ACHN (cell line): ENCODE results near the gene HOXA1.

Experiments used
- DNase-seq: peaks from one replicate; pipeline ENCODE4 v3.0.0-alpha.2; 2015
- in situ Hi-C: cut with HindIII; loops from 2 replicates; pipeline ENCODE4 v1.10.0; 2017; ENCODE audit warnings: low sequenced_read_pairs, low pct_ligation_motif_present, low pct_unique_long_range_greater_than_20kb

Gene HOXA1

DNA sequence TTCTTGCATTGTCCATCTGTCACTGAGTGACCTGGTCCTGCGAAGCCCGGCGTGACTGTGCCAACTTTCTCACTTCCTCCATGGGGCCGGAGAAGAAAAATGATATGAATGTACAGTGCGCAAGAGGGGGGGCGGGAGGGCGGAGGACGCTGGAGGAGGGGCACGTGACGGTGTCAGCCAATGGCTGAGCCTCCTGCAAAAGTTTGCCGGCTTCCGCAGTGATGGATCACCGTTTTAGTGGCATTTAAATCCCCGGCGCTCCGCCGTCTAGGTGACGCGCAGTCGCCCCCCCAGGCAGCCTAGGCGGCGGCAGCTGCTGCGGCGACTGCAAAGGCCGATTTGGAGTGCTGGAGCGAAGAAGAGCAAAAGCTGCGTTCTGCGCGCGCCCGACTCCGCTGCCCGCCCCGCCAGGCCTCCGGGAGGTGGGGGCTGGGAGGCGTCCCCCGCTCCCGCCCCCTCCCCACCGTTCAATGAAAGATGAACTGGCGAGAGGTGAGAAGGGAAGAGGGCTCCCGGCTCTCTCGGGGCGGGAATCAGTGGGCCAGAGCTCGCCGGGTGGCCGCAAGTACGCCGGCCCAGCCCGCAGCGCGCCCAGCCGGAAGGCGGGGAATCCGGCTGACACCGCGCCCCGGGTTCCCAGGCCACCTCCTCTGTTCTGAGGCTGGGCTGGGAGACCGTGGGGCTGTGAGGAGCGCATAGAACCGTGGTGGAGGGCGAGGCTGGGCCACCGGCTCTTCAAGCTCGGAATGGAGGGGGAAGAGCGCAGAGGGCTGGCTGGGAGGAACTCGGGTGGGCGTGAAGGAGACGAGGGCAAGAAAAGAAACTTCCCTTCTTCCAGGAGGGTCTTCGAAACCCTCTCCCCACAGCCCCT lies at the start of gene HOXA1:
Gene HOXA1, minus strand, starts transcription at position 104 of the 871 bp plus-strand sequence. Its CDS starts 88 bp downstream, at position 16.
- in situ Hi-C loops = no loop called here
- DNase-seq = peak; percentile 99

DNA sequence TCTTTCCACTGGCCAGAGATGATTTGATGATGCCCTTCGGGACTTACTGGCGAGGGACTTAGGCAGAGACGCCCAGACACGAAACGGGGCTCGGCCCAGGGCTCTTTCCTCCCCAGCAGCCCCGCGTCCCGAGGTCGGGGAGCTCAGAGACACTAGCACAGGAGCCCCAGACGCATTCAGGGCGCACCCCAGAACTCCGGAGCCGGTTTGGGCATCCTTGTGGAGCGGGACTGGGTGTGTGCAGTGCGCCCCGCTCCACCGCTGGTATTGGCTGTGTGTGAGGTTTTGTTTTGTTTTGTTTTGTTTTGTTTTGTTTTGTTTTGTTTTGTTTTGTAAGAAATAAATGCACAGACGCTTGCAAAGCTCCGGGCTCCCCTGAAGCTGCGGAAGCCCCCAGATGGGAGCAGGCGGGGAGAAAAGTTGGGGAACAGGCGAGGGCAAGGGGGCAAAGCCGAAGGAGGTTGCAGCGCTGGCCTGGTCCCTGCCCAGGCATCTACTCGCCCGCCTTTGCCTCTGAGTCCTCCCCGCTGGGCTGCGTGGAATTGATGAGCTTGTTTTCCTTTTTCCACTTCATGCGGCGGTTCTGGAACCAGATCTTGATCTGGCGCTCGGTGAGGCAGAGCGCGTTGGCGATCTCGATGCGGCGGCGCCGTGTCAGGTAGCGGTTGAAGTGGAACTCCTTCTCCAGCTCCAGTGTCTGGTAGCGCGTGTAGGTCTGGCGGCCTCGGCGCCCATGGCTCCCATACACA lies 49.5 kb upstream of the HOXA1 start:
- no peak for DNase-seq
- in situ Hi-C loops = no loop called here

GRCh38 chr7:27144781-27145164 lies 49.0 kb upstream of the HOXA1 start:
- in situ Hi-C loops = no loop called here
- no peak for DNase-seq

DNA sequence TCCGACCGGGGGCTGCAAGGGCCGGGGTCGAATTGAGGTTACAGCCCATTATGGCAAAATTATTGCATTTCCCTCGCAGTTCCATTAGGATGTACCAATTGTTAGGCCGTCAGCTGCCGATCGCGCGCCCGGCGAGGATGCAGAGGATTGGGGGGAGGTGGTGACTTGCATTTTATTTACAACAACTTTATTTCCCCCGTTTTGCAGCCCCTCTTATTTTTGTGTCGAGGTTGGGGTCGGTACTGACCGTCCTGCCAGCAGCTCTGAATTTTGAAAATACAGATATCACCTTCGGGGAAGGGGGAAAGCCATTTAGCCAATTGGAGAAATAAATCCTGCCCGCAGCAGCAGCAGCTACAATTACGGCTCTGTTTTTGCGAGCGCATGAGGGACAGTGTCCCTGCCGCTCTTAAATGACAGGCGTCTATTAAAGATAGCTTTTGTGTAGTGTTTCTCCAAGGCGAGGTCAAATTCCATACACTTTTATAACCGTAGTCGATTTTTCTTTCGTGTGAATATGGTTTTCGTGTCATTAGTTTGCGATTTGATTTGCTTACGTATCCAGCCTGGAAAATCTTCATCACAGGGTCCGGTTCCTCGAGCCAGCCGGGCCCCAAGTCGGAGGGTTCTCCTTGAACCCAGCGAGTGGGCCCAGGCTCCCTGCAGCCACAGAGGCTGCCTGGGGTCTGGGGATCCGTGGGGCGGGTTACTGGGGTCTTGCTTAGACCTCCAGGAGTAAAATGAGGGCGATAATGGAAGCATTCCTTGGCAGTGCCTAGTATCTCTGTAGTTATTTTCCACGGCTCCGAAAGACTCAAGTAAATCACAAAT lies 48.4 kb upstream of the HOXA1 start:
- no peak for DNase-seq
- in situ Hi-C loops = no loop called here

DNA sequence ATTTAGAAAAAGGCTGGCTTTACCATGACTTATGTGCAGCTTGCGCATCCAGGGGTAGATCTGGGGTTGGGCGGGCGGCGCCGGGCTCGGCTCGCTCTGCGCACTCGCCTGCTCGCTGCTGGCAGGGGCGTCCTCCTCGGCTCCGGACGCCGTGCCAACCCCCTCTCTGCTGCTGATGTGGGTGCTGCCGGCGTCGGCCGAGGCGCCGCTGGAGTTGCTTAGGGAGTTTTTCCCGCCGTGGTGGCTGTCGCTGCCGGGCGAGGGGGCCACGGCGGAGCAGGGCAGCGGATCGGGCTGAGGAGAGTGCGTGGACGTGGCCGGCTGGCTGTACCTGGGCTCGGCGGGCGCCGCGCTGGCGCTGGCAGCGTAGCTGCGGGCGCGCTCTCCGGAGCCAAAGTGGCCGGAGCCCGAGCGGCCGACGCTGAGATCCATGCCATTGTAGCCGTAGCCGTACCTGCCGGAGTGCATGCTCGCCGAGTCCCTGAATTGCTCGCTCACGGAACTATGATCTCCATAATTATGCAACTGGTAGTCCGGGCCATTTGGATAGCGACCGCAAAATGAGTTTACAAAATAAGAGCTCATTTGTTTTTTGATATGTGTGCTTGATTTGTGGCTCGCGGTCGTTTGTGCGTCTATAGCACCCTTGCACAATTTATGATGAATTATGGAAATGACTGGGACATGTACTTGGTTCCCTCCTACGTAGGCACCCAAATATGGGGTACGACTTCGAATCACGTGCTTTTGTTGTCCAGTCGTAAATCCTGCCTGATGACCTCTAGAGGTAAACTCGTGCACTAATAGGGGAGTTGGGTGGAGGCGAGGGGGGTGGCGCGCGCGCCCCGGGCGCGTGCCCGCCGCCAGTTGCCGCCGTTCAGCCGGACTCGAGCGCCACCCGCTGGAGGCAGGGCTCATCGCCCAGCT lies 47.5 kb upstream of the HOXA1 start, which contains the start of gene HOXA5:
Gene HOXA5, minus strand, starts transcription at position 659 of the 927 bp plus-strand sequence. Its CDS starts 74 bp downstream, at position 585.
- in situ Hi-C loops = no loop called here
- peak; percentile 99 for DNase-seq

DNA sequence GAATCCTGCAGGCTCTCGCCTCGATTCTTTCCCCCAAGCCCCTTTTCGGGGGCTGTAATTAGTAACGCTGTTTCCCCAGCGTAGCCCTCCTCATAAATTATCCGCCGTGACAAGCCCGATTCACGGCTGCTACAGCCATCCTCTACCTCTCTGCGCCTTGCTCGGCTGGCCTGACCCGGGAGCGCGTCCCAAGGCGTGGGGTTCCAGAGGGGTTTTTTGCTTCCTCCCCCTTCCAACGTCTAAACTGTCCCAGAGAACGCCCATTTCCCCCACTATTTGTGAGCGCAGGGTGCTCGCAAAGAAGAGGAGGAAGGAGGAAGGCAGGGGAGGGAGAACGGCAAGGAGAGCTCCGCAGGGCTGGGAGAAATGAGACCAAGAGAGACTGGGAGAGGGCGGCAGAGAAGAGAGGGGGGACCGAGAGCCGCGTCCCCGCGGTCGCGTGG lies 46.8 kb upstream of the HOXA1 start:
- DNase-seq = peak; percentile 46
- in situ Hi-C loops = no loop called here

DNA sequence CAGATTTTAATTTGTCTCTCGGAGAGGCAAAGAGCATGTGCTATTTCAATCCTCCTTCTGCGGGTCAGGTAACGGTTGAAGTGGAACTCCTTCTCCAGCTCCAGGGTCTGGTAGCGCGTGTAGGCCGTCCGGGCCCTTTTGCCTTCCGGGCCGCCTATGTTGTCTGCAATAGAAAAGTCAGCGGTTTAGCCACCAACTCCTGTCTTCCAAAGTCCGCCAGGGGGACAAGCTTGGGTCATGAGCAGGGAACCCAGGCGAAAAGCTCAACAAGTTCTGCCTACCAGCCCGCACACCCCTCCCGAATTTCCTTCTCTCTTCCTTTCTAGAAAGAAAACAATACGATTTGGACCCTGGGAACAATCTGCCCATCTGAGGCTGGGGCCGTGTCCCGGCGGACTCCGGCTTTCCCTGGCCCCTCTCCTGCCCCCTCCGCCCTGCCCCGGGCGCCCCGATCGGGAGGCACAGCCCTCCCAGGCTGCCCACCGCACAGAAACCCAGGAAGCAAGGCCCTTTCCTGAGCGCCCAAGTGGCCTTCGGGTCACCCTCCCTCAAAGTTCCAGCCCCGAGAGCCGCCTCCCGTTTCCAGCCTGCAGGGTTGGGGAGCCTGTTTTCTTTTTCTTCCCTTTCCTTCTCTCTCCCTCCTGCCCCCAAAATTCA lies 46.3 kb upstream of the HOXA1 start:
- DNase-seq = peak; percentile 87
- in situ Hi-C loops = no loop called here

- in situ Hi-C loops = no loop called here
- no peak for DNase-seq
Observed at GRCh38 chr7:27141137-27141922, 45.5 kb upstream of the HOXA1 start.

DNA sequence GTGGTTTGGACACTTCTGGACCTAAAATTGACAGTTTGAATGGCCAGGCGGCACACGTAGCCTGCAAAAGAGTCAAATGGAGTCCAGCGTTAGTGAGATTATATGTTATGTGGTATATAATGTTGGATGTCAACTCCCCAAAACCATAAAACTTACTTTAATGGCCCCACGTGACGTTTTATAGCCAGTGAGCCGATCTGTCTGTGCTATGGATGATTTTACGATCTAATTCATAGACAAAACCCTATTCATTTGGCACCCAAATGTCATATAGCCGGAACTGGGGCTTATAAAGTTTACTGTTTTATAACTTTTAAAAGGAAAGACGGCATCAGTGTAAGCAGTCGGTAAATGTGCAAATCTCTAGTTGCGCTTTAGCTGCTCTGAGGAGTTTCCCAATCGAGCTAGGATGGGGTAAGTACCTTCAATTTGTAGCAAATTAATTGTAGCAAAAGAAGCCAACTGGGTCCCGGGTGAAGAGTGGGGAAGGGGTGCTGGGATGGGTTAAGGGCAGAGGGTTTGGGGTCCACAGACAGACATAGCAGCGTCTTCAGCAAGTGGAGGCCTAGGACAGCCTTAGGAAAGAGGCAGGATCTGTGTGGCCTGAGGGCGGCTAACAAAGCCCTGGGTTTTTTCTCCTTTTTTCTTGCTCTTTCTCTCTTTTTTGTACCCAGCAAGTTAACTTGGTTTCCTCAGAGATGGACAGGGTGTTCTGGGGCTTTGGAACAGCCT lies 44.5 kb upstream of the HOXA1 start:
- no peak for DNase-seq
- in situ Hi-C loops = no loop called here

DNA sequence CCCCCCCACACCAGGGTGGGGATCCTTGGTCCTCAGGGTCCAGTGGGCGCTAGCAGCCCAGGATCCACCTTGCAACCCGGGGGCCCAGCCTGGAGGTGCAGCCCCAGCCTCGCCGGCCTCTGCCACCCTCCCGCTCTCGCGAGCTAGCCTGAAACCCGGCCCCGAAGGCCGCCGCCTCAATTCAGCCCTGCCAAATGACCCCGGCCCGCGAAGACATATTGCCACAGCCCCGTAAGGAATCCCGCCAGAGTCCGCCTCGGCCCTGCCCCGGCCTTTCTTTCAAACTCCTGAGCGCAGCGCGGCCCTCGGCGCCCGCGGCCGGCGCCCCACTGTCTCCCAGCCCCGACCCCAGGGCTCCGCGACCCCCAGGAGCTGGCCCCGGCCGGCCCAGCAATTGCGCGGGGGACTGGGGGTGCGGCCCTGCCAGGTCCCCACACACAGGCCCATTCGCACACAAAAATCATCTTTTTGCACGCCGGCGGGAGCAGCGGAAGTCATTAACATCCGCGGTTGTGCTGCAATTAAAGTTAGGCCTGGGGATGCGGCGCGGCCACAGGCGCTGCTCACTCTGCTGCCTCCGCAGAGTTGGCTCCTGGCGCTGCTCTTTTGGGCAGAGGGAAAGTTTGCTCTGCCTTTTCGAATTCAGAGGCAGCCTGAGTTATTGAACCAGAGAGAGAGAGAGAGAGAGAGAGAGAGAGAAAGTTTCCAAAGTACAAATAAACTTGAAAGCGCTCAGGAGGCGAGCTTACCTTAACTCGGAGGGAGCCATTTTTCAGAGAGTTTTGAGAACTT lies 43.7 kb upstream of the HOXA1 start:
- in situ Hi-C loops = no loop called here
- DNase-seq = no peak

DNA sequence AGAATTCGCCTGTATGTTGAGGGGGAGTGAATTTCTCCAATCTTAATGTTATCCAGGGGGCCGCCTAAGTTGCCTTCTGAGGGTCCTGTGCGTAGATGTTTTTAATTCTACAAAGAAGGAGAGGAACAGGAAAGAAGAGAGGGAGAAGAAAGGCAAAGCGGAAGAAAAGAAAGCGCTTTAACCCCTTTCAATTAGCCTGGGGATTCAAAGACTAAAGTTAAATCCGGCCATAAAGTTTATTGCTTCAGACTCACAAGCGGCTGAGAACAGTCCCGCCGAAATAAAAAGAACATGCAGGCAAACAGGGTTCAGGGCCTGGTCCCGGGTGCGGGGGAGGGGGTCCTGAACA lies 43.2 kb upstream of the HOXA1 start:
- DNase-seq = no peak
- in situ Hi-C loops = no loop called here

GRCh38 chr7:27138472-27138871 lies 42.7 kb upstream of the HOXA1 start:
- no peak for DNase-seq
- in situ Hi-C loops = no loop called here

DNA sequence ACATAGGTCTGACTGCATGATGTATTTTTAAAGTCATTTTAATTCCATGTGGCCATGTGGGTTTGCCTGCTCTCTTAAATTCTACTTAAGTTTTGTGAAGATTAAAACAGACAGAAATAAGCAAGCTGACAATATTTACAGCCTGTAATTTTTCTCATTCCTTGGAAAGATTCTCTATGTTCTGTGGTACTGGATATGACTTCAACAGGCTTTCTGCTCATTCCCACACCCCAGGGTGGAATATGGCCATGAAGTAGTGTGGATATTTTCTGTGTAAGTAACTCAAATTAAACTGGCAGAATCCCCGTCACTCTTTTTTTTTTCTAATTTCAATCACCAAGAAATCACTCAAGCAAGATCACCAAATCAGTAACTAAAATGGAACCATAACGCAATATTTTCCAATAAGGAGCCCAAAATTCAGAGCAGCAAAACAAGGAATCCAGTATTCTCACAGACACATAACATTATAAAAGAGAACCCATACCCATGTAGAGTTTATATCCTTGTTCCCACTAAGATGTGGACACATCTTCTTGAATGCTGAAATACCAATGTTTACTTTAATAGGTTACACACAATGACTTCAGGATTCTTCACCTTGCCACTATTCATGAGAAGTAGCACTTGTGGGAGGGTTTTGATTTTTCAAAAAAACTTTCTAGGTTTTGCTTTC lies 42.0 kb upstream of the HOXA1 start:
- in situ Hi-C loops = no loop called here
- DNase-seq = no peak

DNA sequence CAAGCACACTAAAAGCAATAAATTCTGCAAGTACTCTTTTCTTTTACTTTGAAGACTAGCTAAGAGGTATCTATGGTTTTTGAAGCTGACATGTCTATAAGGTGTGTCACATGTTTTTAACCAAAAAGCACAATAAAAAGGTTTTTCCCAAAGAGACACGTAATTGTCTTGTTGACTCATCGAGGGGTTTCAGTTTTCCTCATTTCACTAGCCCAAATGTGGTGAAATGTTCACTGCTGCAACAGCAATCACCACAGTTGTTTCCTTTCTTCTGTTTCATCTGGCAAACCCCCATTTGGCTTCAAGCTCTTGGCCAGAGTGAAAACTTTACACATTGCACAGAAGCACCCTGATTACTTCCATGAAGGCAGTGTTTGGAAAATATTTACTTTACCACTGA lies 38.6 kb upstream of the HOXA1 start:
- no peak for DNase-seq
- in situ Hi-C loops = no loop called here
